ENCODE results near the gene CCDC66. TPM values are rescaled to one million over a fixed set of nuclear protein-coding genes. Genes with fewer than 3 reads are reported as not detected.

CCDC66 gene
- total and polyA plus RNA-seq, 2 of the 4 experiments (the other 2 are of a cell fraction): 6.0 to 9.1 TPM

GRCh38 chr3:56590814-56591213 lies 33.8 kb downstream of the CCDC66 start:
- H3K56ac ChIP-seq (ENCODE audit: extremely low read depth, insufficient read depth, low read length): no peak overlapping the region
- intact Hi-C loops (cut with micrococcal nuclease): no loop called here
- H3K9me1 ChIP-seq (ENCODE audit: insufficient read depth, low read length): peaks cover 5% of the 10 kb centered on the region; the same call in 1 of the 2 replicates
- no peak overlapping the region for H3K14ac ChIP-seq (replicated peaks; ENCODE audit: low read depth, low read length)
- H3K4me3 ChIP-seq (ENCODE audit: insufficient read depth, low read depth, low read length): no peak overlapping the region
- no peak overlapping the region for H4K91ac ChIP-seq (ENCODE audit: insufficient read depth, low read depth, low read length)
- H2BK120ac ChIP-seq (ENCODE audit: low read depth, low read length): no peak overlapping the region
- H4K20me1 ChIP-seq (ENCODE audit: insufficient read depth, low read length): 0 out of 2 replicates have a peak, but pooled peaks cover 2% of the 10 kb centered on the region
- no peak overlapping the region for H4K5ac ChIP-seq (ENCODE audit: low read depth, low read length)
- dilution Hi-C loops (cut with HindIII; ENCODE audit: low sequenced_read_pairs, unreplicated experiment): no loop called here
- no peak overlapping the region for H3K9ac ChIP-seq (ENCODE audit: low read depth, low read length)
- H2AFZ ChIP-seq (replicated peaks; ENCODE audit: low read length, poor library complexity): no peak overlapping the region
- H2AK9ac ChIP-seq (replicated peaks; ENCODE audit: low read depth, low read length, poor library complexity): no peak overlapping the region
- H2AK5ac ChIP-seq (ENCODE audit: low read depth, low read length): no peak overlapping the region
- TF ChIP-seq RAD21 (IDR thresholded peaks at IDR 0.05; ENCODE audit: low read length): no peak
- TF ChIP-seq CHD1 (IDR thresholded peaks at IDR 0.05; ENCODE audit: low read depth, low read length): no peak
- TF ChIP-seq RFX5 (IDR thresholded peaks at IDR 0.05; ENCODE audit: low read depth, low read length): no peak
- no peak for TF ChIP-seq MAZ (IDR thresholded peaks at IDR 0.05; ENCODE audit: borderline replicate concordance, low read depth, low read length)
- TF ChIP-seq, protein P1, sequence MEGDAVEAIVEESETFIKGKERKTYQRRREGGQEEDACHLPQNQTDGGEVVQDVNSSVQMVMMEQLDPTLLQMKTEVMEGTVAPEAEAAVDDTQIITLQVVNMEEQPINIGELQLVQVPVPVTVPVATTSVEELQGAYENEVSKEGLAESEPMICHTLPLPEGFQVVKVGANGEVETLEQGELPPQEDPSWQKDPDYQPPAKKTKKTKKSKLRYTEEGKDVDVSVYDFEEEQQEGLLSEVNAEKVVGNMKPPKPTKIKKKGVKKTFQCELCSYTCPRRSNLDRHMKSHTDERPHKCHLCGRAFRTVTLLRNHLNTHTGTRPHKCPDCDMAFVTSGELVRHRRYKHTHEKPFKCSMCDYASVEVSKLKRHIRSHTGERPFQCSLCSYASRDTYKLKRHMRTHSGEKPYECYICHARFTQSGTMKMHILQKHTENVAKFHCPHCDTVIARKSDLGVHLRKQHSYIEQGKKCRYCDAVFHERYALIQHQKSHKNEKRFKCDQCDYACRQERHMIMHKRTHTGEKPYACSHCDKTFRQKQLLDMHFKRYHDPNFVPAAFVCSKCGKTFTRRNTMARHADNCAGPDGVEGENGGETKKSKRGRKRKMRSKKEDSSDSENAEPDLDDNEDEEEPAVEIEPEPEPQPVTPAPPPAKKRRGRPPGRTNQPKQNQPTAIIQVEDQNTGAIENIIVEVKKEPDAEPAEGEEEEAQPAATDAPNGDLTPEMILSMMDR (conservative IDR thresholded peaks at IDR 0.05; ENCODE audit: low read depth, low read length): no peak
- no peak for TF ChIP-seq FOS (IDR thresholded peaks at IDR 0.05; ENCODE audit: low read depth, low read length)
- no peak for TF ChIP-seq NFE2L2 (IDR thresholded peaks at IDR 0.05; ENCODE audit: low read depth, low read length)
- TF ChIP-seq, protein P2, sequence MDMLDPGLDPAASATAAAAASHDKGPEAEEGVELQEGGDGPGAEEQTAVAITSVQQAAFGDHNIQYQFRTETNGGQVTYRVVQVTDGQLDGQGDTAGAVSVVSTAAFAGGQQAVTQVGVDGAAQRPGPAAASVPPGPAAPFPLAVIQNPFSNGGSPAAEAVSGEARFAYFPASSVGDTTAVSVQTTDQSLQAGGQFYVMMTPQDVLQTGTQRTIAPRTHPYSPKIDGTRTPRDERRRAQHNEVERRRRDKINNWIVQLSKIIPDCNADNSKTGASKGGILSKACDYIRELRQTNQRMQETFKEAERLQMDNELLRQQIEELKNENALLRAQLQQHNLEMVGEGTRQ (IDR thresholded peaks at IDR 0.05; ENCODE audit: low read depth, low read length): no peak
- TF ChIP-seq BHLHE40 (IDR thresholded peaks at IDR 0.05; ENCODE audit: low read depth, low read length): no peak
- no peak for TF ChIP-seq RCOR1 (IDR thresholded peaks at IDR 0.05; ENCODE audit: insufficient replicate concordance, low read length)
- no peak for TF ChIP-seq CEBPB (IDR thresholded peaks at IDR 0.05; ENCODE audit: low read depth, low read length)
- no peak for TF ChIP-seq MXI1 (IDR thresholded peaks at IDR 0.05; ENCODE audit: borderline replicate concordance, low read depth, low read length)
- TF ChIP-seq POLR2A (IDR thresholded peaks at IDR 0.05; ENCODE audit: low read depth, low read length): no peak
- POLR2A ChIA-PET (ENCODE audit: unreplicated experiment): no interaction called here
- DNase-seq (peak; percentile 12), ATAC-seq (ENCODE audit: low read depth) (peak; percentile 69)
- no peak overlapping the region for H3K23ac ChIP-seq (ENCODE audit: low read depth, low read length)
- CTCF ChIA-PET: no interaction called here
- H3K9me3 ChIP-seq (ENCODE audit: control insufficient read depth, insufficient read depth, low read length): no peaks in the 10 kb centered on the region
- peaks cover 2% of the 10 kb centered on the region; the same call in 1 of the 2 replicates for H3K36me3 ChIP-seq (ENCODE audit: control insufficient read depth, insufficient read depth, low read length)
- WGBS, 2 experiments (ENCODE audit: extremely low coverage in 2 of 2, insufficient read length in 1 of 2): no CpG with 5 or more reads among the region's 1 CpG
- H2BK20ac ChIP-seq (ENCODE audit: low read depth, low read length): no peak overlapping the region
- H3K27me3 ChIP-seq (ENCODE audit: control insufficient read depth, insufficient read depth, low read length): no peaks in the 10 kb centered on the region
- H3K27ac ChIP-seq (ENCODE audit: insufficient read depth, low read length): no peak overlapping the region; the same call in 1 of the 2 replicates
- no peak overlapping the region for H2BK15ac ChIP-seq (ENCODE audit: low read depth, low read length)
- no peak overlapping the region for H3K18ac ChIP-seq (ENCODE audit: low read depth, low read length)
- H4K8ac ChIP-seq (ENCODE audit: low read depth in 2 of 2, low read length in 2 of 2): no peak overlapping the region
- H2BK5ac ChIP-seq (ENCODE audit: low read depth, low read length, poor library complexity, severe bottlenecking): peak overlapping the region; percentile 28
- H3K4me2 ChIP-seq (ENCODE audit: low read depth, low read length): peak overlapping the region; percentile 45; the same call in 1 of the 2 replicates
- no peak overlapping the region for H3K4ac ChIP-seq (ENCODE audit: low read depth, low read length)
- in situ Hi-C loops (cut with MboI; ENCODE audit: low sequenced_read_pairs): no loop called here
- H3K79me1 ChIP-seq (ENCODE audit: low read depth in 1 of 2, low read length in 2 of 2): peaks cover 0 to 3% of the 10 kb centered on the region in 2 experiments; a peak in 2 of 4 replicates
- peaks cover 10% of the 10 kb centered on the region for H3K4me1 ChIP-seq (ENCODE audit: control insufficient read depth, insufficient read depth, low read length)
- BruUV-seq (replicated peaks): no TSS peak
